Suprapubic skin (tissue), 4 donors: ENCODE data around the gene SMPD1. TPM values are rescaled to one million over a fixed set of nuclear protein-coding genes. Genes with fewer than 3 reads are reported as not detected.

Source experiments
- DNase-seq, 2 donors: peaks; one replicate each; pipeline ENCODE4 v3.0.0-alpha.2; 2019; ENCODE audit warnings: low spot score in 2 of 2
- H3K27ac ChIP-seq: fragments of 200-600 bp; sonication (generic); one replicate; pipeline ENCODE4 v1.5.1; 2019
- H3K27me3 ChIP-seq: fragments of 200-600 bp; sonication (generic); one replicate; pipeline ENCODE4 v1.5.1; 2019
- H3K36me3 ChIP-seq: fragments of 200-600 bp; sonication (generic); one replicate; pipeline ENCODE4 v1.5.1; 2019
- H3K4me1 ChIP-seq: fragments of 200-600 bp; sonication (generic); one replicate; pipeline ENCODE4 v1.5.1; 2019
- H3K4me3 ChIP-seq: fragments of 200-600 bp; sonication (generic); one replicate; pipeline ENCODE4 v1.5.1; 2019; ENCODE audit warnings: mild to moderate bottlenecking
- H3K9me3 ChIP-seq: fragments of 200-600 bp; sonication (generic); one replicate; pipeline ENCODE4 v1.5.1; 2019
- CTCF ChIP-seq, 2 donors: fragments of 200-600 bp in 1 of 2; fragments of 450-650 bp in 1 of 2; sonication (generic) in 1 of 2; IDR thresholded peaks; one replicate each; pipeline ENCODE4 v1.5.1; 2016 to 2019; ENCODE audit warnings: antibody characterized with exemption in 2 of 2, mild to moderate bottlenecking in 1 of 2, moderate library complexity in 1 of 2
- EP300 ChIP-seq: sonication (generic); formaldehyde crosslinking; IDR thresholded peaks from one replicate; pipeline ENCODE4 v1.6.1; 2017; ENCODE audit warnings: antibody characterized with exemption
- POLR2A ChIP-seq, 2 donors: fragments of 450-650 bp; IDR thresholded peaks; one replicate each; pipeline ENCODE4 v1.6.1; 2017; ENCODE audit warnings: antibody characterized with exemption in 2 of 2, mild to moderate bottlenecking in 2 of 2, moderate library complexity in 2 of 2
- POLR2AphosphoS5 ChIP-seq, 3 donors: sonication (generic); formaldehyde crosslinking; IDR thresholded peaks; one replicate each; pipeline ENCODE4 v1.6.1; 2017; ENCODE audit warnings: antibody characterized with exemption in 3 of 3
- WGBS: methylation state at CpG from one replicate; pipeline ENCODE4 v1.1.5; 2018; 5-methylcytosine and 5-hydroxymethylcytosine counted together
- total RNA-seq, 4 donors: library from RNA; depleted of rRNA; stranded (reverse); fragments of >200 nt; gene quantifications; one replicate each; pipeline ENCODE4 v1.1.0, GENCODE V29; 2016

SMPD1 gene
- total RNA-seq, 4 donors from 2014 or later: 25.0 to 45.5 (median 40.8) TPM

GRCh38 chr11:6404342-6405051 lies 14.2 kb downstream of the SMPD1 start:
- 65% methylated on average over 11 of the region's 16 CpGs for WGBS

GRCh38 chr11:6405052-6405667 lies 14.9 kb downstream of the SMPD1 start:
- Histone ChIP-seq H3K4me1 (no peaks in the 10 kb centered on the region), H3K4me3 (no peak overlapping the region), H3K9me3 (no peaks in the 10 kb centered on the region), H3K27ac (no peak overlapping the region), H3K36me3 (peaks cover 29% of the 10 kb centered on the region), H3K27me3 (no peaks in the 10 kb centered on the region)
- DNase-seq: no peak
- TF ChIP-seq POLR2A (IDR thresholded peaks at IDR 0.05) (no peak), EP300 (no peak), CTCF (IDR thresholded peaks at IDR 0.05) (no peak), POLR2AphosphoS5 (IDR thresholded peaks at IDR 0.05) (no peak)
- WGBS: 85% methylated on average over 13 of the region's 13 CpGs

More at GRCh38 chr11:6404342-6405051, 14.2 kb downstream of the SMPD1 start:
- Histone ChIP-seq H3K36me3 (peaks cover 28% of the 10 kb centered on the region), H3K4me1 (no peaks in the 10 kb centered on the region), H3K27ac (no peak overlapping the region), H3K9me3 (no peaks in the 10 kb centered on the region), H3K4me3 (no peak overlapping the region), H3K27me3 (no peaks in the 10 kb centered on the region)
- TF ChIP-seq EP300: no peak
- TF ChIP-seq POLR2A (IDR thresholded peaks at IDR 0.05): no peak
- no peak for TF ChIP-seq POLR2AphosphoS5 (IDR thresholded peaks at IDR 0.05)
- TF ChIP-seq CTCF (IDR thresholded peaks at IDR 0.05): no peak
- DNase-seq: no peak

- no peaks in the 10 kb centered on the region for H3K4me1 ChIP-seq
- WGBS: 95% methylated on average over 6 of the region's 6 CpGs
- H3K36me3 ChIP-seq: peaks cover 30% of the 10 kb centered on the region
- no peaks in the 10 kb centered on the region for H3K9me3 ChIP-seq
- no peaks in the 10 kb centered on the region for H3K27me3 ChIP-seq
- H3K4me3 ChIP-seq: no peak overlapping the region
- no peak overlapping the region for H3K27ac ChIP-seq
- TF ChIP-seq CTCF (IDR thresholded peaks at IDR 0.05) (no peak), POLR2A (IDR thresholded peaks at IDR 0.05) (no peak), POLR2AphosphoS5 (IDR thresholded peaks at IDR 0.05) (no peak), EP300 (no peak)
- no peak for DNase-seq
These were observed 15.6 kb downstream of the SMPD1 start for GRCh38 chr11:6405846-6406245.

GRCh38 chr11:6406370-6406769 lies 16.1 kb downstream of the SMPD1 start:
- Histone ChIP-seq H3K4me1 (no peaks in the 10 kb centered on the region), H3K27ac (no peak overlapping the region), H3K27me3 (no peaks in the 10 kb centered on the region), H3K9me3 (no peaks in the 10 kb centered on the region), H3K4me3 (no peak overlapping the region), H3K36me3 (peaks cover 29% of the 10 kb centered on the region)
- no peak for DNase-seq
- no peak for TF ChIP-seq EP300
- TF ChIP-seq CTCF (IDR thresholded peaks at IDR 0.05): no peak
- TF ChIP-seq POLR2AphosphoS5 (IDR thresholded peaks at IDR 0.05): no peak
- no peak for TF ChIP-seq POLR2A (IDR thresholded peaks at IDR 0.05)
- 43% methylated on average over 2 of the region's 2 CpGs for whole genome bisulfite sequencing

GRCh38 chr11:6410695-6411430 lies 20.6 kb downstream of the SMPD1 start:
- Histone ChIP-seq H3K36me3 (peaks cover 12% of the 10 kb centered on the region), H3K27ac (no peak overlapping the region), H3K27me3 (no peaks in the 10 kb centered on the region), H3K4me1 (no peaks in the 10 kb centered on the region), H3K9me3 (no peaks in the 10 kb centered on the region), H3K4me3 (no peak overlapping the region)
- 94% methylated on average over 18 of the region's 23 CpGs for WGBS
- DNase-seq: no peak
- TF ChIP-seq EP300: no peak
- no peak for TF ChIP-seq POLR2AphosphoS5 (IDR thresholded peaks at IDR 0.05)
- no peak for TF ChIP-seq CTCF (IDR thresholded peaks at IDR 0.05)
- no peak for TF ChIP-seq POLR2A (IDR thresholded peaks at IDR 0.05)
